OCI-LY1 (cell line): ENCODE measurements around the gene PCSK5.

Source experiments
- H2AFZ ChIP-seq: fragments of 200-600 bp; sonication (generic), shearing (Covaris generic); 2 replicates; pipeline ENCODE4 v1.6.0; 2014; ENCODE audit warnings: antibody characterized with exemption, mild to moderate bottlenecking, low read length
- H3F3A ChIP-seq: fragments of 200-600 bp; sonication (generic), shearing (Covaris generic); 2 replicates; pipeline ENCODE4 v1.6.0; 2014; ENCODE audit warnings: mild to moderate bottlenecking, antibody characterized with exemption, low read length, moderate library complexity; ENCODE audit not compliant: insufficient read depth
- H3K27ac ChIP-seq: fragments of 200-600 bp; sonication (generic); 2 replicates; pipeline ENCODE4 v1.5.1; 2014; ENCODE audit warnings: low read length, mixed run types, mild to moderate bottlenecking, low read depth; ENCODE audit not compliant: poor library complexity, severe bottlenecking
- H3K27me3 ChIP-seq: fragments of 200-600 bp; sonication (generic); 2 replicates; pipeline ENCODE4 v1.6.0; 2014; ENCODE audit warnings: antibody characterized with exemption, mild to moderate bottlenecking, low read length, moderate library complexity; ENCODE audit not compliant: insufficient read depth
- H3K36me3 ChIP-seq: fragments of 200-600 bp; sonication (generic); 2 replicates; pipeline ENCODE4 v1.6.1; 2014; ENCODE audit warnings: mild to moderate bottlenecking, antibody characterized with exemption, low read length, moderate library complexity, mixed read lengths; ENCODE audit not compliant: insufficient read depth
- H3K4me1 ChIP-seq: fragments of 200-600 bp; sonication (generic); 2 replicates; pipeline ENCODE4 v1.5.1; 2014; ENCODE audit warnings: mild to moderate bottlenecking, low read length, moderate library complexity; ENCODE audit not compliant: insufficient read depth, severe bottlenecking
- H3K4me2 ChIP-seq: fragments of 200-600 bp; sonication (generic), shearing (Covaris generic); 2 replicates; pipeline ENCODE4 v1.6.1; 2014; ENCODE audit warnings: low read length
- H3K4me3 ChIP-seq: fragments of 200-600 bp; sonication (generic); 2 replicates; pipeline ENCODE4 v1.5.1; 2014; ENCODE audit warnings: low read length, low read depth, mild to moderate bottlenecking, mixed read lengths; ENCODE audit not compliant: poor library complexity, severe bottlenecking
- H3K79me2 ChIP-seq: fragments of 200-600 bp; shearing (Covaris generic); 2 replicates; pipeline ENCODE4 v1.6.1; 2016; ENCODE audit warnings: mixed run types, low read length, mixed read lengths; ENCODE audit not compliant: insufficient read depth
- H3K9ac ChIP-seq: fragments of 200-600 bp; sonication (generic), shearing (Covaris generic); 2 replicates; pipeline ENCODE4 v1.6.1; 2014; ENCODE audit warnings: mild to moderate bottlenecking, low read length, mixed read lengths
- H3K9me2 ChIP-seq: fragments of 200-600 bp; sonication (generic), shearing (Covaris generic); 2 replicates; pipeline ENCODE4 v1.6.1; 2014; ENCODE audit warnings: low read depth, mild to moderate bottlenecking, low read length, mixed read lengths
- H3K9me3 ChIP-seq: fragments of 200-600 bp; shearing (Covaris generic); 2 replicates; pipeline ENCODE4 v1.6.1; 2014; ENCODE audit warnings: low read length, mixed read lengths
- H4K20me1 ChIP-seq: fragments of 200-600 bp; sonication (generic), shearing (Covaris generic); 2 replicates; pipeline ENCODE4 v1.6.0; 2016; ENCODE audit warnings: mild to moderate bottlenecking, low read length; ENCODE audit not compliant: insufficient read depth
- EZH2 ChIP-seq: fragments of 200-600 bp; sonication (generic), shearing (Covaris generic); IDR thresholded peaks from 2 replicates; pipeline ENCODE4 v1.8.0; 2017; ENCODE audit warnings: borderline replicate concordance, mixed run types, mild to moderate bottlenecking, antibody characterized with exemption, low read length, moderate library complexity, mixed read lengths
- TF ChIP-seq, protein P1 (sequence below): fragments of 200-600 bp; sonication (generic), shearing (Covaris generic); IDR thresholded peaks from 2 replicates; pipeline ENCODE4 v1.5.1; 2017; ENCODE audit warnings: mild to moderate bottlenecking, antibody characterized with exemption, low read length, moderate library complexity, mixed read lengths

PCSK5 gene

DNA sequence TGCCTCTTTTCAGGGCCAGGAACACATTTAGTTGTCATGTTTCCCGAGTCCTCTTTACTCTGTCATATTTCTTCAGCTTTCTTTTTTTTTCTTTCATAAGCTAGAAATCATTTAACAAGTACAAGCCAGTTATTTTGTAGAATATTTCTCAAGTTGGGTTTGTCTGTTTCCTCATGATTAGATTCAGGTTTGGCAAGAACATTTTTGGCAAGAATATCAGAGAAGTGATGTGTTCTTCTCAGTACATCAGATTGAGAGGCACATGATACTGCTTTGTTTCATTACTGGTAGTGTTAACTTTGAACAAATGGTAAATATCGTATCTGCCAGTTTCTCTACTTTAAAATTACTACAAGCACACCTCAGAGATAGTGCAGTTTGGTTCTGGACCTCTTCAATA is 45.1 kb downstream of the PCSK5 start:
- no peak overlapping the region for H3K4me2 ChIP-seq
- H3F3A ChIP-seq, result no peaks in the 10 kb centered on the region
- H3K27me3 ChIP-seq, result no peaks in the 10 kb centered on the region
- no peak overlapping the region for H2AFZ ChIP-seq
- TF ChIP-seq EZH2, result no peak
- TF ChIP-seq, protein P1, sequence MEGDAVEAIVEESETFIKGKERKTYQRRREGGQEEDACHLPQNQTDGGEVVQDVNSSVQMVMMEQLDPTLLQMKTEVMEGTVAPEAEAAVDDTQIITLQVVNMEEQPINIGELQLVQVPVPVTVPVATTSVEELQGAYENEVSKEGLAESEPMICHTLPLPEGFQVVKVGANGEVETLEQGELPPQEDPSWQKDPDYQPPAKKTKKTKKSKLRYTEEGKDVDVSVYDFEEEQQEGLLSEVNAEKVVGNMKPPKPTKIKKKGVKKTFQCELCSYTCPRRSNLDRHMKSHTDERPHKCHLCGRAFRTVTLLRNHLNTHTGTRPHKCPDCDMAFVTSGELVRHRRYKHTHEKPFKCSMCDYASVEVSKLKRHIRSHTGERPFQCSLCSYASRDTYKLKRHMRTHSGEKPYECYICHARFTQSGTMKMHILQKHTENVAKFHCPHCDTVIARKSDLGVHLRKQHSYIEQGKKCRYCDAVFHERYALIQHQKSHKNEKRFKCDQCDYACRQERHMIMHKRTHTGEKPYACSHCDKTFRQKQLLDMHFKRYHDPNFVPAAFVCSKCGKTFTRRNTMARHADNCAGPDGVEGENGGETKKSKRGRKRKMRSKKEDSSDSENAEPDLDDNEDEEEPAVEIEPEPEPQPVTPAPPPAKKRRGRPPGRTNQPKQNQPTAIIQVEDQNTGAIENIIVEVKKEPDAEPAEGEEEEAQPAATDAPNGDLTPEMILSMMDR, result no peak
- no peaks in the 10 kb centered on the region for H3K36me3 ChIP-seq
- H3K9ac ChIP-seq, result no peak overlapping the region
- no peaks in the 10 kb centered on the region for H3K79me2 ChIP-seq
- H3K4me3 ChIP-seq, result no peak overlapping the region
- H3K4me1 ChIP-seq, result no peaks in the 10 kb centered on the region
- H3K27ac ChIP-seq, result no peak overlapping the region
- H4K20me1 ChIP-seq, result no peaks in the 10 kb centered on the region
- H3K9me2 ChIP-seq, result no peaks in the 10 kb centered on the region
- H3K9me3 ChIP-seq, result no peaks in the 10 kb centered on the region

- H3K79me2 ChIP-seq, result no peaks in the 10 kb centered on the region
- H4K20me1 ChIP-seq, result no peaks in the 10 kb centered on the region
- H3K27me3 ChIP-seq, result no peaks in the 10 kb centered on the region
- no peak overlapping the region for H2AFZ ChIP-seq
- no peak overlapping the region for H3K9ac ChIP-seq
- no peaks in the 10 kb centered on the region for H3K9me2 ChIP-seq
- no peaks in the 10 kb centered on the region for H3F3A ChIP-seq
- TF ChIP-seq EZH2, result no peak
- TF ChIP-seq, protein P1, result no peak
- H3K9me3 ChIP-seq, result no peaks in the 10 kb centered on the region
- no peak overlapping the region for H3K4me2 ChIP-seq
- H3K4me3 ChIP-seq, result no peak overlapping the region
- no peaks in the 10 kb centered on the region for H3K36me3 ChIP-seq
- H3K4me1 ChIP-seq, result no peaks in the 10 kb centered on the region
- H3K27ac ChIP-seq, result no peak overlapping the region
Observed at GRCh38 chr9:75937521-75938258, 47.2 kb downstream of the PCSK5 start.

DNA sequence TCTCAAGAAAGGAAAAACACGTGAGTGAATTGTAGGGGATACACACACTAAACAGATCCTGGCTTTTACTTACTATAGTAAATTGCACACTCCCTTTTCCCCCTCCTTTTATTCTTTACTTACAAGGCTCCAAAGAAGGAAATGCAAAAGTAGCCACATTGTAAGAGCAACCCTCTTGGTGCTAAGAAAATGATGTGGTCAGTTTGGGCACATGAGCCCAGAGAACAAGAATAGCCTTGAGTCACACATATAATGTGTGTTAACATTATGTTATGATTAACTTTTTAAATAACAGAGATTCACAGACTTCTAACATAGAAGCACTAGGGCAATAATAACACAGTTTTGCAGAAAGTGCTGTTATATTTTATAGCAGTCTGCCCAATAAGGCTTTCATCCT is 48.5 kb downstream of the PCSK5 start:
- H3K79me2 ChIP-seq, result no peaks in the 10 kb centered on the region
- H3K9me3 ChIP-seq, result no peaks in the 10 kb centered on the region
- TF ChIP-seq, protein P1, result no peak
- TF ChIP-seq EZH2, result no peak
- no peaks in the 10 kb centered on the region for H3K4me1 ChIP-seq
- no peak overlapping the region for H3K4me3 ChIP-seq
- H3K9me2 ChIP-seq, result no peaks in the 10 kb centered on the region
- H3F3A ChIP-seq, result no peaks in the 10 kb centered on the region
- H4K20me1 ChIP-seq, result no peaks in the 10 kb centered on the region
- no peaks in the 10 kb centered on the region for H3K27me3 ChIP-seq
- H3K4me2 ChIP-seq, result no peak overlapping the region
- no peak overlapping the region for H3K27ac ChIP-seq
- H3K9ac ChIP-seq, result no peak overlapping the region
- H3K36me3 ChIP-seq, result no peaks in the 10 kb centered on the region
- no peak overlapping the region for H2AFZ ChIP-seq
